Dedifferentiated amniotic fluid mesenchymal stem cell (primary cell): Measurements from ENCODE around the gene KLHL40.

Experiments
- DNase-seq: peaks from one replicate; pipeline ENCODE4 v3.0.0-alpha.2; 2016; ENCODE audit errors: extremely low spot score

KLHL40 gene

DNA sequence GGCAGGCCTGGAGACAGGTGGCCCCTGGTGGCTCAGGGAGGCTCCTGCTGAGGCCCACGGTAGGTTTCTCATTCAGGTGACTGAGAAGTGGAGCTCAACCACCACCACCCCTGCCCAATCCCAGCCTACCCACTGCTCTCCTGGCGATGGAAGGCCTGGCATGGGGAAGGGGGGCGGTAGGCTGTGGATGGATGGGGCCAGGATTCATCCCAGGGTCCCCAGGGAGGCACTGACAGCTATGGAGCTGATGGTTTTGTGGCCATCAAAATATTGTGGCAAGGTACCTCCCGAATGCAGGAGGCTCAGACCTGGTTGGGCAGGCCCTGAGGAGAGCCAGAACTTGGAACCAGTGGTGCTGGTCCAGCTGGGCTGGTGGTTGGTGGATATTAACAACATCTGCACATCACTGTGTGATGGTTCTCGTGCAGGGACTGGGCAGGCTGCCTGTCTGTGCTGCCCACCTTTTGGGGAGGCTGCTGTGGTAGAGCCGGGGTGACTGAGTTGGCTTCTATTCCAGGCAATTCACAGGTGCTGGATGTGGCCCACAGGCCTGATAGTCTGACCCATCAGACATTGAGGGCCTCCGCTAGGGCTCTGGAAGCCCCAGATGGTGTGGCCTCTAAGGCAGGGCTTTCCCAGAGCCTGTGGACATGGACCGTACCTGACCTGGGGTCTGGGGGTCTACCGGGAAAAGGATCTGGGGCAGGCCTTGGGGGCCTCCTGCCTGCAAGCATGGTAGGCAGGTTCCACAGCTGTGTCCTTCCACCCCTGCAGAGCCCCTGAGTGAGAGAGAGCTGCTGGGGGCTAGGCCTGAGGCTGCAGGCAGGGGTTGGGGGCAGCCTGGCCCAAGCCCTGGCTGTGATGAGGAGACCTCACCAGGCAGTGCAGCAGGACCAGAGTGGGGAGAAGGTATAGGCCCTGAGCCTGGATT is 28.4 kb upstream of the KLHL40 start:
- DNase-seq = no peak

DNA sequence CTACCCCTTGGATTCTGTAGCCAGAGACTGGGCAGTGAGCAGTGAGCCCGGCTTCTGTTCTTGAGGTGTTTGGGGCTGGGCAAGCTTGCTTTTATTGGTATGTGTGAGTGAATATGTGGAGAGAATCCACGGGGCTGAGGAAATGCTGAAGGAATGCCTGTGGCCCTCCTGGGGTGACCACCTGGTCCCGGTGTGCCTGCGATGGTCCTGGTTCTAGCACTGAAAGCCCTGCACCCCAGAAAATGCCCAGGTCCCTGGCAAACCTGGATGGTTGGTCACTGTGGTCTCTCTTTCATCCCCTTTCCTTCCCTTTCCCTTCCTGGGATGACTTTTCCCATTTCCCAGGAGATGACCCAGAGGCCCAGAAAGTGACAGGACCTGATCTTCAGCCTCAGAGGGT is 27.7 kb upstream of the KLHL40 start:
- no peak for DNase-seq

DNA sequence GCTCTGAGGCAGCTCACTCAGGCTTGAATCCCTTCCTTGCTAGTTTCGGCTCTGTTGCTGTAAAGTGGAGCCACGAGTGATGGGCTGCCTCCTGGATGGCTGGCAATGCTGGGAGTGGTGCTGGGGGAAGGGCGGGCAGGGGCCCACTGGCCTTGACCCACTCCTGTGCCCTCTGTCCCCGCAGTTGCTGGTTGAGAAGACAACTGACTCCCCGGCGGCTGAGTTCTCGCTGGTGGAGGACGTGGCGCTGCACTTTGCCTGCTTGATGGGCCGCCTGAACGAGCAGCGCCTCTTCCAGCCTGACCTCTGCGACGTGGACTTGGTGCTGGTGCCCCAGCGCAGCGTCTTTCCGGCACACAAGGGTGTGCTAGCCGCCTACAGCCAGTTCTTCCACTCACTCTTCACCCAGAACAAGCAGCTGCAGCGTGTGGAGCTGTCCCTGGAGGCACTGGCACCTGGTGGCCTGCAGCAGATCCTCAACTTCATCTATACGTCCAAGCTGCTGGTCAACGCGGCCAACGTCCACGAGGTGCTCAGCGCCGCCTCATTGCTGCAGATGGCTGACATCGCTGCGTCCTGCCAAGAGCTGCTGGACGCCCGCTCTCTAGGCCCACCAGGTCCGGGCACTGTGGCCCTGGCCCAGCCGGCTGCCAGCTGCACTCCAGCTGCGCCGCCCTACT is 27.1 kb upstream of the KLHL40 start:
- DNase-seq = no peak

DNA sequence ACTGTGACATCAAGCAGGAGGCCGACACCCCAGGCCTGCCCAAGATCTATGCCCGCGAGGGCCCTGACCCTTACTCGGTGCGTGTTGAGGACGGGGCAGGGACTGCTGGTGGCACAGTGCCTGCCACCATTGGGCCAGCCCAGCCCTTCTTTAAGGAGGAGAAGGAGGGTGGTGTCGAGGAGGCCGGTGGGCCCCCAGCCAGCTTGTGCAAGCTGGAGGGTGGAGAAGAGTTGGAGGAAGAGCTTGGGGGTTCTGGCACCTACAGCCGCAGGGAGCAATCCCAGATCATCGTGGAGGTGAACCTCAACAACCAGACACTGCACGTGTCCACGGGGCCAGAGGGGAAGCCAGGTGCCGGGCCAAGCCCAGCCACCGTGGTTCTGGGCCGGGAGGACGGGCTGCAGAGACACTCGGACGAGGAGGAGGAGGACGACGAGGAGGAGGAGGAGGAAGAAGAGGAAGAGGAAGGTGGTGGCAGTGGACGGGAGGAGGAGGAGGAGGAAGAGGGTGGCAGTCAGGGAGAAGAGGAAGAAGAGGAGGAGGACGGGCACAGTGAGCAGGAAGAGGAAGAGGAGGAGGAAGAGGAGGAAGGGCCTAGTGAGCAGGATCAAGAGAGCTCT is 26.5 kb upstream of the KLHL40 start:
- no peak for DNase-seq

DNA sequence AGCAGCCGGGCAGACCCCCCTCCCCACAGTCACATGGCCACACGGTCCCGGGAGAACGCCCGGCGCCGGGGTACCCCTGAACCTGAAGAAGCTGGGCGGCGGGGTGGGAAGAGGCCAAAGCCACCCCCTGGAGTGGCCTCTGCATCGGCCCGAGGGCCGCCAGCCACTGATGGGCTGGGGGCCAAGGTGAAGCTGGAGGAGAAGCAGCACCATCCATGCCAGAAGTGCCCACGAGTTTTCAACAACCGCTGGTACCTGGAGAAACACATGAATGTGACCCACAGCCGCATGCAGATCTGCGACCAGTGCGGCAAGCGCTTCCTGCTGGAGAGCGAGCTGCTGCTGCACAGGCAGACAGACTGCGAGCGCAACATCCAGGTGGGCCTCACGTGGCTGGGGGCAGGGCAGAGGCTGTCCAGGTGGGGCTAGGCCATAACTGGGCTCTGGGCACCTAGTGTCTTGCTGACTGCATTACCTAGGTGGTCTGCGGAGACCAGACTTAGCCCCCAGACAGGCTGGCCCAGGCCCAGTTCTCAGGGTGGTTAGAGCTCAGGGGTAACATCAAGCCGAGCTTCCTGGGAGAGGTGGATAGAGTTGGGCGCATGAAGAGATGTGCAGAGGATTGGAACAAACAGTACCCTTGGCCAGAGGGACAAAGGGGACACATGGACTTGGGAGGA is 25.7 kb upstream of the KLHL40 start:
- no peak for DNase-seq

DNA sequence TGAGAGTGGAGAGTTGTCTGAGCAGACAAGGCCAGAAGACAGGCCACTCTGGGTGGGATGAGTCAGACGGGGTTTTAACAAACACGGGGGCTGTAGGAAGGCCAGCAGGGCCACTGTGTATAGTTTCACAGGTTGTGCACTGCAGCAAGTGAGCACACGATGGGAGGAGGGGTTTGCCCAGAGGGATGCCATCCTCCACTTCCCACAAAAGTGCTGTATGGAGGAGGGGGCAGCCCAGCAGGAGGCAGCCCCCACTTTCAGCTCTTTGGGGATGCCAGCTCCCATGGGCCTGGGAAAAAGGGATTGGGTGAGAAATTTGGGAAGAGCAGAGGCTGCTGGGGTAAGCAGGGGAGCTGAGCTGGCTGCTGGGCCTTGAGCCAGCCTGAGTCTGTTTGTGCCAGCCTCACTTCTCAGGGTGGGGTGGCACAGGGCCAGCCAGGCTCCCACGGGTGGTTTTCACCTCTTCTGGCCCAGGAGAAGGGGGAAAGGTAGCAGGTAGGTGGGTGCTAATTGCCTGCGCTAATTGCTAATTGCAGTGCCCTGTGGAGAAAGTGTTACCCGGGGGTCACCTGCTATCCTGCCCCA is 25.1 kb upstream of the KLHL40 start:
- DNase-seq = no peak

DNA sequence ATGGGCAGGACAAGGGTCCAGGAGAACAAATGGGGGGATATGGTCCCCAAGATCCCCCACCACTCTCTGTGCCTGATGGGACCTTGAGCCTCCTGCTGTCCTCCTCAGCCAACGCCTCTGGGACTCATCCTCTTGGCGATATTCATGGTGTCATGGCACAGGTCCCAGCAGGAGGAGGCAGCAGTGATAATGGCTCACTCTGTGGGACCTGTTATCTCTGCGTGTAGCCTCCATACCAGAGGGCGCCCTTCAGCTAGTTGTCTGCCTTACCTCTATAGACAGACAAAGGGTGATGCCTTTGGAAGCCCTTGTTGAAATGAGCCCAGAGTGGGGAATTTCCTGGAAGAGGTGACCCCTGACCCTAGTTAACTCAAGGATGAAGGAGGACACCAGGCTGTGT is 24.4 kb upstream of the KLHL40 start:
- no peak for DNase-seq

DNA sequence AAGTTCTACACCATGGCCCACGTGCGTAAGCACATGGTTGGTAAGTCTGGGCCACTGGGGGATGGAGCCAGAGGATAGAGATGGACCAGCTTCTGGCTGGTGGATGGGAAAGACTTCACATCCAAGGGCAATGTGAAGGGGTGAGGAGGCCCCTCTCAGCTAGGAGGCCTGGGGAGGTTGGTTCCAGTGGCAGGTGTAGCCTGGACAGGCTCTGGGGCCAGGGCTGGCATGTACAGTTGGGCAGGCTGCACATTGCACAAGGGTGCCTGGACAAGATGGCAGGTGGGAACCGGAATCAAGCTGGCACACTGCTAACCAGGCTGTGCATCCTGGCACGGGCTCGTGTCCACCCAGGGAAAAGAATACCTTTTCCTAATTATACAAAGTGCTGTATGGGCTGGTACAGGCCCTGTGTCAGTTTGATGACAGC is 23.7 kb upstream of the KLHL40 start:
- DNase-seq = no peak

DNA sequence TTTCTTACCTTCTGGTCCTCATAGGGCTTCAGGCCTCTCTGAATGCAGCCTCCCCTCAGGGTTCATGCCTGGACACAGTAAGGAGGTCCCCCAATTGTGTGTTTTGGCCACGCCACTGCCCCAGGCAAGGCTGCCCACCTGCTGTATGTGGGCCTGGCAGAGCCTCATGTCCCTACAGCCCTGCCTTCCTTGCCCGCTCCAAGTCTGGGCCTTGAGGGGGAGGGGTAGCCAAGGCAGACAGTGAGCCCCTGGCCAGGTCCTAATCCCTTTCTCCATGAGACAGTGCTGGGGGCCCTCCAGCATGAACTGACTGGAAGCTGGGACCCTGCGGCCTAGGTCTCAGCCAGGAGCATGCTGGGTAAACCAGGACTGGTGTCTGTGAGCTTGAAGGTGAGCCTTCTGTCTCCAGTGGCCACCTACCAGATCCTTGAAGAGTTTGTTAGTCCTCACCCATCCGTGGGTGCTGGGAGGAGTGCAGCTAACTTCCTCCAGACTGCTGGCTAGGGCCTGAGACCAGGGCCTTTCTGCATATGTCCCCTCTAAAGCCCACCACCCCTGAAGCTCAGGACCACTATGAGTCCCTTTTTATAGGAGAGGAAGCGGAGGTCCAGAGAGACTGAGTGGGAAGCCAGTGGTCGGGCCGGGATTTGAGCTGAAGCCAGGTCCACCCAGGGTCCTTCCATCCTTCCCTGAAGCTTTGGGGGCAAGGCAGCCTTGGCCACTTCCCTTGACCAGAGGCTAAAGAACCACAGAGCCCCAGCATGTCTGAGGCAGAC is 23.1 kb upstream of the KLHL40 start:
- no peak for DNase-seq

DNA sequence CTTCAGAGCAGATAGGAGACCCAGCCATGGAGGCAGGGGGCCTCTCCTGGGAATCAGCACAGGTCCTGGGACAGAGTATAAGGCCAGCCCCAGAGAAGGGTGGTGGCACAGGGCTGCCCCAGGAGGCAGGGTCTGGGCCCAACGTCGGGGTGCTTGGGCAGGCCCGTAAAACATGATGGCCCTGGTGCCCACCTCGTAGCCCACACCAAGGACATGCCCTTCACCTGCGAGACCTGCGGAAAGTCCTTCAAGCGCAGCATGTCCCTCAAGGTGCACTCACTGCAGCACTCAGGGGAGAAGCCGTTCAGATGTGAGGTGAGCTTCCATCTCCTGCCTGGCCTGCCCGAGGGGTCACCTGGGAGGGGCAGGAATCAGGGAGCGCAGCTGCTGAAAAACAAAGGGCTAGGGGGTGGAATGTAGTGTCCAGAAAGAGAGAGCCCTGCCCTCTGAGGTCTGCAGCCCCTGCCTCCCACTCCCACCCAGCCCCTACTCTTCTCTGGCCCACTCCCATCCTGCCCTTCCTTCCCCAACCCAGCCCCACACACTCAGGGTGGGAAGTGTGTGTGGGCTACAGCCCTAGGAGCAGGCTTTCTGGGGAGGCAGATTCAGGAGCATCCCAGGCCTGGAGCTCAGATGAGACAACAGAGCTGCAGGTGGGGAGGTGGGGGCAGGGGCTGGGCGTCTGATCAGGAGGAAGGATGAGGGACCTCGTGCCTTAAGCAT is 22.4 kb upstream of the KLHL40 start:
- no peak for DNase-seq

DNA sequence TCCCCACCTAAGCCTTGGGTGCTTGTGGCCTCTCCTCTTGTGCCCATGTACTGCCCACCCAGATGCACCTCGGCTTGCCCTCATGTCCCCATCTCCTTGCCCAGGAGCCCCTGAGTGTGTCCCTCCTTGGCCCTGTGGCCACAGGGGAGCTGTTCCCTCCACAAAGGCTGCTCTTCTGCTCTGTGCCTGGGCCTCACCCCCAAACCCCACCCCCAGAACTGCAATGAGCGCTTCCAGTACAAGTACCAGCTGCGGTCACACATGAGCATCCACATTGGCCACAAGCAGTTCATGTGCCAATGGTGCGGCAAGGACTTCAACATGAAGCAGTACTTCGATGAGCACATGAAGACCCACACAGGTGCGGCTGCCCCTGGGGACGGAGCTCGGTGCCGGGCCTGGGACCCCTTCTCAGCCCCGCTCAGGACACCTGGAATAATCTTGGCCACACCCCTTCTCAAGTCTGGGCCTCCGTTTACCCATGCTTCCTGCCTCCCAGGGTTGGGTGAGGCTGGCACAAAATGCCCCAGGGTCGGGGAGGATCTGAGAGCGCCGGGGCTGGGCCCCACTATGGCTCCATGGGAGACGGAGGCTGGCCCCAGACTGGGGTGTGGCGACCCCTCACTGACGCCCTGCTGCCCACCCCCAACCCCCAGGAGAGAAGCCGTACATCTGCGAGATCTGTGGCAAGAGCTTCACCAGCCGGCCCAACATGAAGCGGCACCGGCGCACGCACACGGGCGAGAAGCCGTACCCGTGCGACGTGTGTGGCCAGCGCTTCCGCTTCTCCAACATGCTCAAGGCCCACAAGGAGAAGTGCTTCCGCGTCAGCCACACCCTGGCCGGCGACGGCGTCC is 21.5 kb upstream of the KLHL40 start:
- DNase-seq = no peak

DNA sequence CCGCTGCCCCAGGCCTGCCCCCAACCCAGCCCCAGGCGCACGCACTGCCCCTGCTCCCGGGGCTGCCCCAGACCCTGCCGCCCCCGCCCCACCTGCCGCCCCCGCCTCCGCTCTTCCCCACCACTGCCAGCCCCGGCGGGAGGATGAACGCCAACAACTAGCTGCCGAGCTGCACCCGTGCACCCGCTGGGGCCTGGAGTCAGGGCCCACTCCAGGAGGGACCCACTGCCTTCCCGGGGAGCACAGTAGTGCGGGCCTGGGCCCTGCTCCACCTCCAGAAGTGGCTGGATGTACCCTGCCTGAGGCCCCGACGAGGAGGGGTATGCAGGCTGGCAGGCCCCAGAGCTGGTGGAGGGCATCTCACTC is 20.9 kb upstream of the KLHL40 start:
- no peak for DNase-seq

DNA sequence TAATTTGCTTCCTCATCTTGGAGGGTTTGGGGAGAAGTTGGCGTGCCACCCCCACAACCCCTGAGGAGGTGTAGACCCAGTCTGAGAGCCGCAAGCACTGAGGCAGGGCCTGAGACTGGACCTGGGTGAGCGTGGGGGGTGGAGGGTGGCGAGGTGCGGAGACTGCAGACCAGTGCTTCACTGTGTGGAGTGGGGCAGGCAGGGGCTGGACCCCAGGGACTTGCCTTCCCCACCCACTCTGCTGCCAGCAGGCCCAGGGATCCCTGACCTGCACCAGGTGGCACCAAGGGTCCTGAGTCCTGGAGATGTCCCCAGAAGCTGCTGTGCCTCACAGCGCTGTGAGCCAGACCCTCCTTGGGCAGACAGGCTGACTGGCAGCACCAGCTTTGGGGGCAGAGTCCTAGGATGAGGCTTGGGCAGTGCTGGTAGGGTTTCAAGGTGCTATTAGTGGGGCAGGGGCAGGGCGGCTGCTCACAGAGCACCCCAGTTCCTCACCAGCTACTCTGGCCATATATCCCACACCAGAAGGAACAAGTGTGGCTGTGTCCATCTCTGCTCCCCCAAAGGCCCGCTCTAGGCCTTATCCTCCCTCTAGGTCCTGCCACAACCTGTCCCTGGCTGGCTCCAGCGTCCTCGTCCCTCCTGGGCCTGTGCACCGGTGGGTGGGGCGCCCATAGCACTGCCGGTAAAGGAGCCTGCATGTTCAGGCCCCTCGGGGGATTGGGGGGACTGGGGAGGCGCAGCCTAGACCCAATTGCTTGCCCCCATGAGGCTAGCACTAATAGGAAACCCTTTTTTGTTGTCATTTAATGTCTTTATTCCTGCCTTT is 20.1 kb upstream of the KLHL40 start:
- no peak for DNase-seq

DNA sequence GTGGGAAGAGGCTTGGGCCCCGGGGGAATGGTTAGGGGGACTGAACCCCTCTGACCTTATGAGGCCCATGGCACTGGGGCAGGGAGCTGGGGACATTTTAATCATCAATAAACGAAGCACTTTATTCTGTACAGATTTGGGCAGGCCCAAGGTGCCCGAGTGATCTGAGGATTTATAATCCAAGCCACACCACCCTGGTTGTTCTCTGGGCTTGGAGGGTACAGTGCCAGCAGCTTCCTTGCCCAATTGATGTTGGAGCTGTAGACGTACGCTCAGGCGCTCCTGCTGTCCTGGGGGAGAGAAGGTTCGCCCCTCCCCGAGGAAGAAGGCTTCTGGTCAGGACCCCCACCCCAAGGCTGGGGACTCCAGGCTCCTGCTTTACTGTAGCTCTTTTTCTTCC is 19.3 kb upstream of the KLHL40 start:
- no peak for DNase-seq

DNA sequence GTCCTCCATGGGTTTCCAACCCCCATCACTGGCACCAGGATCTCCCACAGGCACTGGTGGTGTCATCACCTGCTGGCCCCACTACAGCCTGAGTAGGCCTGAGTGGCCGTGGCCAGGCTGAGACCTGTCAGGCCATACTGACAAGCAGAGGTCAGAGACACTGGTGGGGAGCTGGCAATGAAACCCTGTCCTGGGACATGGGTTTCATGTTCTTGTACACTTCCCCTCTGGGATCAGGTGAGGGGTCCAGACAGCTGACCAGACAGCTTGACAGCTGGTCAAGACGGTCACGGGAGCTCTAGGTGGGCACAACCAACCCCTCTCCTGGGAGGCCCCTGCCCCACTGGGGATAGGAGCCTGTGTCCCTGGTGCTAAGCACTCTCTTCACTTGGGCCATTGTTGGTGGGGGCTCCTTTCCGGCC is 18.7 kb upstream of the KLHL40 start:
- no peak for DNase-seq

DNA sequence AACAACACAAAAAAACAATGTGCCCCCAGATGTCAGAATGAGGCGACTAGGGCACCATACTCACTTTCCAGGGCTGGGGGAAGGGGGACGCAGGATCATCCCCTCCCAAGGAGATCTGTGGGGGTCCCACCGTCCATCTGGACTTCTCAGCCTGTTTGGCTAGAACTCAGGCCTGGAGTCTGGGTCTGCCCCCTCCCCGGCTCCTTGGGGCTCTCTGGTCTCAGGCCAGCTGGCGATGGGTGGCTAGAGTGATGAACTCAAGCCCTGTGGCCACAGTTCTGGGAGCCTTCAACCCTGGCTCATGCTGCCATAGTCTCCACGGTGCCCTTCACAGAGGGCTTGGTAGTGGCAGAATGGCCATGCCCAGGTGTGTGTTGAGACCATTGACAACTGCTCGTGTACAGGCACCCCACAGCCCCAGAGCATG is 18.2 kb upstream of the KLHL40 start:
- no peak for DNase-seq

DNA sequence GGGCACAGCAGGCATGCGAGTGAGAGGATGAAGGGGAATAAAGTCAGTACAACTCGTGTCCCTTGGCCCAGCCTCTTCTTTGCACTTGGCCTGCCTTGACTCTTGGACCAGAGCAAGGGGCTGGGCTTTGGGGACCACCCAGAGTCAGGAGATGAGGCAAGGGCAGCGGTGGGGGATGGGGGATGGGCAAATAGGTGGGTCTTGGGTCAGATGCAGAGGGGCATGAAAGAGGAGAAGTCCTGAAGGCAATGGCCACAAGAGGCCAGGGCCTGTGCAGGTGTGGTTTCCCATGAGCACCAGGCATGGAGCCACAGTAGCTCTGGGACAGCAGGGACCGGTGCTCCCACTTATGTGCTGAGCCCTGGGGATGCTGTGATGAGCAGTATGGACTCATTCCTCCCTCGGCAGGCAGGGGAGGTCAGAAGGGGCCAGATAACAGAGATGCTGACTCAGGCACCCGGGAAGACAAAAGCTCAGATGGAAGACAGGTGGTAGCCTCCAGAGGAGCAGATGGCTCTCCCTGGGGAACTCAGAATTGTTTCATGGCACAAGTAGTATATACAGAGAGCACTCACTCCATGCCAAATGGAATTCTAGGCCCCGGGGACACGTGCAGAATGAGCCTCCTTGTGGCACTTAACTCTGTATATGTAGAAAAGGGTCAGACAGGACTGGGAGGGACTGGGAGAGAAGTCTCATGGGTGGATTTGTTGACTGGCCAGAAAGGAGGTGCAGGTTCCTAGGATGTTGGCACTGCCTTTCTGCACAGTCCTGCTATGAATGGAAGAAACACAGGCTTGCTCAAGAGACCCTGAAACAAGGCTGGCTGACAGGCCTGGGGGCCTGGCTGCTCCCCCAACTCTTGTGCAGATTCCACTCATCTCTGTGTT is 17.6 kb upstream of the KLHL40 start:
- DNase-seq = no peak

DNA sequence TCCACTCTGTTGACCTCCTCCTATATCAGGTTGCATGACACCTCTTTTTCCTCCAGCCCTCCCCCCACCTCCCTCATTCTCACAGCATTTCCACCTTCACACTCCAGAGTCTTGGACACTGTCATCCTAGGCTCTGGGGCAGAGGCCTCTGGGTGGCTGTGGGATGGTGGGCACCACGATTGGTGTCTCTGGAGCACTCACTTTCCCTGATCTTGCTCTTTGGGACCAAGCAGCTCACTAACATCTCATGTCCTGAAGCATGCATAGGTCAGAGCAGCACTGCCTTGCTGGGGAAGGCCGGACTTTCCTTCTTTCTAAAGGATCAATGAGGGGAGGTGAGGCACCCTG is 16.9 kb upstream of the KLHL40 start:
- no peak for DNase-seq
